ENCODE results near the gene IGSF6.
"Not testable (repeated sequence)": the region's sequence is repeated elsewhere in the genome, so short reads cannot be mapped to it uniquely, and the experiment has no call there.

The IGSF6 gene

GRCh38 chr16:21652453-21652852, at the start of gene IGSF6:
IGSF6 (minus strand) TSS chr16:21652608; CDS start chr16:21652598, 10 bp downstream.
- no peak for DNase-seq

GRCh38 chr16:21701271-21701670, 48.9 kb upstream of the IGSF6 start:
- no peak for DNase-seq

- no peak for DNase-seq
Observed at GRCh38 chr16:21698169-21699032, 46.0 kb upstream of the IGSF6 start.

DNA sequence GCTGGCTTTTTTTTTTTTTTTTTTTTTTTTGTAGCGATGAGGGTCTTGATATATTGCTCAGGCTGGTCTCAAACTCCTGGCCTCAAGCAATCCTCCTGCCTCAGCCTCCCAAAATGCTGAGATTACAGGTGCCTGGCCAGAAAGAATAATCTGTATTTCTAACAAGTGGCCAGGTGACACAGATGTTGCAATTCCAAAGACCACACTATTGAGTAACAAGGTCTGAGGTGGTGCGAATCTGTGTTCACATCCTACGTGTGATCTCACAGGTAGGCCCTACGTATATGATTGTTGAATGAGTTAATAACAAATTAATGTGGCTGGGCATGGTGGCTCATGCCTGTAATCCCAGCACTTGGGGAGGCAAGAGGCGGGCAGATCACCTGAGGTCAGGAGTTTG, 44.6 kb upstream of the IGSF6 start:
- DNase-seq, result no peak

GRCh38 chr16:21694609-21695008, 42.2 kb upstream of the IGSF6 start:
- DNase-seq, result no peak

DNA sequence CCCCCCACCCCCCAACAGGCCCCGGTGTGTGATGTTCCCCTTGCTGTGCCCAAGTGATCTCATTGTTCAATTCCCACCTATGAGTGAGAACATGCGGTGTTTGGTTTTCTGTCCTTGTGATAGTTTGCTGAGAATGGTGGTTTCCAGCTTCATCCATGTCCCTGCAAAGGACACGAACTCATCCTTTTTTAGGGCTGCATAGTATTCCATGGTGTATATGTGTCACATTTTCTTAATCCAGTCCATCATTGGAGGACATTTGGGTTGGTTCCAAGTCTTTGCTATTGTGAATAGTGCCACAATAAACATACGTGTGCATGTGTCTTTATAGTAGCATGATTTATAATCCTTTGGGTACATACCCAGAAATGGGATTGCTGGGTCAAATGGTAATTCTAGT, 38.6 kb upstream of the IGSF6 start:
- DNase-seq, result not testable (repeated sequence)

- DNase-seq, result no peak
Observed at GRCh38 chr16:21689107-21689506, 36.7 kb upstream of the IGSF6 start.

DNA sequence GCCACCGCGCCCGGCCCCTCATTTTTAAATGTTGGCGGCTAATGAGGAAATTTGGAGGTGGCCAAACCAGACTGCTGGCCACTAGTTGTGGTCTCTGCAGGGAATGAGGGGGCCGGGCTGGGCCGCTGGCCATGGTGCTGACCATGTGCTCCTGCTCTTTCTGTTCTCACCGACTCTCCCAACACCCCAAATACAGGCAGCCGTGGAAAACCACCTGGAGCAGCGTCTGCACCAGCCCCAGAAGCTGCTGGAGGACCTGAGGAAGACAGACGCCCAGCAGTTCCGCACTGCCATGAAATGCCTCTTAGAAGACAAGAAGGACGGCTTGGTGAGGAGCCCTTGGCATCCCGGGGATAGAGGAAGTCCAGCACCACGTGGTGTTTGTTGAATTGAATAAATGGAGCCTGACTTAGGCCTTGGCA, 32.6 kb upstream of the IGSF6 start:
- DNase-seq, result no peak

- no peak for DNase-seq
Observed at GRCh38 chr16:21684199-21684598, 31.8 kb upstream of the IGSF6 start.

GRCh38 chr16:21683184-21683583, 30.8 kb upstream of the IGSF6 start:
- no peak for DNase-seq

- not testable (repeated sequence) for DNase-seq
Observed at GRCh38 chr16:21680714-21681113, 28.3 kb upstream of the IGSF6 start.

DNA sequence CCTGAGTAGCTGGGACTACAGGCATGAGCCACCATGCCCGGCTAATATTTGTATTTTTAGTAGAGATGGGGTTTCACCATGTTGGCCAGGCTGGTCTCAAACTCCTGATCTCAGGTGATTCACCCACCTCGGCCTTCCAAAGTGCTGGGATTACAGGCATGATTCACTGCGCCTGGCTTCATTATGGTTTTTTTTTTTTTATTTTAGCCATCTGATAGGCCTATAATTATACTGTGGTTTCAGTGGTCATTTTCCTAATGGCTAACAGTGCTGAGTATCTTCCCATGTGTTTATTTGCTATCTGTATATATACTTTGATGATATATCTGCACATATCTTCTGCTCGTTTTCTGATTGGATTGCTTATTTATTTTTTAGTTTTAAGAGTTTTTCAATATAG, 22.0 kb upstream of the IGSF6 start:
- not testable (repeated sequence) for DNase-seq

DNA sequence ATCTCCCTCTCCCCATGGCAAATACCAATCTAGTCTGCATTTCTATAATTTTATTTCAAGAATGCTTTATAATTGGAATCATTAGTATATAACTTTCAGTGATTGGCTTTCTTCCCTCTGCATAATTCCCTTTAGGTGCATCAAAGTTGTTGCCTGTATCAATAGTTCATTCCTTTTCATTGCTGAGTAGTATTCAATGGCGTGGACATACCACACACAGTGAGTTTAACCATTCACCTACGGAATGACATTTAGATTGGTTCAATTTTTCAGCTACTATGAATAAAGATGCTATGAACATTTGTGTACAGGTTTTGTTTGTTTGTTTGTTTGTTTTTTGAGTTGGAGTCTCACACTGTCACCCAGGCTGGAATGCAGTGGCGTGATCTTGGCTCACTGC, 21.1 kb upstream of the IGSF6 start:
- no peak for DNase-seq

DNA sequence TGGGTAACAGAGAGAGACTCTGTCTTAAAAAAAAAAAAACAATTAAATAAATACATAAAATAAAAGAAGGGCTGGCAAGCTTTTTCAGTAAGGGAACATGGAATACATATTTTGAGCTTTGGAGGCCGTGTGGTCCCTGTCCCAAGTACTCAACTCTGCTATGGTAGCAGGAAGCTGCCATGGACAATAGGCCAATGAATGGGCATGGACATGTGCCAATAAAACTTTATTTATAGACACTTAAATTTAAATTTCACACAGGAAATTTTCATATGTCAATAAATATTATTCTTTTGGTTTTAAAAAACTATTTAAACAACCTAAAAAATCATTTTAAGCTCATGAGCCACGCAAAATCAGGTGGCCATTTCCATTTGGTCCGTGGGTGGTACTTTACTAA, 15.2 kb upstream of the IGSF6 start:
- DNase-seq, result no peak

DNA sequence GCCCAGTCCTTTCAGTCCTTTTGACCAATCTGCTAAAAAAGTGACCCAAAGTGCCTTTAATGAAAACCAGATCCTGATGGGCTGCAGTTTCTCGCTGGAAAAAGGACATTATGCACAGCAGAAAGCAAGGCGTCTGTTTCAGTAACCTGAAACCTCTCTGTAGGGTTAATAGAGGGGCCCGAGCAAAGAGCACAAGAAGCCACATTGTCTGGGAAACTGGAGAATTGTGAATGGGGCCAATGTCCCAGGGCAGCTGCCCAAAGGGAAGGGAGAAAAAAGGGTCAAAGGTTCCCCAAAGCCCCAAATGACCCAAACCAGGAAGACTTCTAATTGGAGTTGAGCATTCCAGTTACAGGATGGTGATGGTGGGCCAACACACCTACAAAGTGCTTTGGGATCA, 14.4 kb upstream of the IGSF6 start:
- no peak for DNase-seq

GRCh38 chr16:21664801-21665492, 12.5 kb upstream of the IGSF6 start:
- DNase-seq, result no peak

DNA sequence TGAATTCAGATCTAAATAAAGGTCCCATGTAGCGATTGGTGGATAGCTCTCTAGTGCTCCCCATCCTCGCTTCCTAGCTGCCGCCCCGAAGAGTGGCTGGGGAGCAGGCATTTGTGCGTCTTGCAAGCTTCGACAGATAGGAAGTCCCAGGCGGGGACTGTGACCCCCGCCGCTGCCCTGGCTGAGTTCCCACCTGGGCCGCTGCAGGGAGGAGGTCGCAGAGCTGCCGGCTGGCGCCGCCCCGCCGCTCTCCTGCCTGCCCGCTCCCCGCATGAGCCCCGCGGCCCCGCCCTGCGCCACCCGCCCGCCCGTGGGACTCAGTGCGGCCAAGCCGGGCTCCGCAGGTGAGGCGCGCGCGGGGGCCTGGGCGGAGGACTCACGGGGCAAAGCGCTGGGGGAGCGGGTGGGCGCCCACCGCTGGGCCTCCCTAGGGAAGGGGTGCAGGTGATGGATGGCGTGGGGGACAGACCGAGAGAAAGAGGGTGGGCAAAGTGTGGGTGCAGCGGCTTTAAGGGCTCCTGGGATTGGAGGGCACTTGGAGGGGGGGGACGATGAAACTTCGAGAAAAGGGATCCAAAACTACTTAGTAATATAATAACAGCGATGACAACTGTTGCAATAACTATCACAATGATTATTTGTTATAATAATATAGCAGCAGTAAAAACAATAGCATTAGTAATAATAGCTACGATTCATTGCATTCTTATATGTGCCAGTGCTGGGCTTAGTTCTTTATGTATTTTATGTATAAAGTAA, 11.7 kb upstream of the IGSF6 start, which contains the start of gene OTOA:
Gene OTOA, plus strand, starts transcription at position 80 of the 759 bp plus-strand sequence. CDS start 14,547 bp downstream, outside the sequence.
- no peak for DNase-seq

DNA sequence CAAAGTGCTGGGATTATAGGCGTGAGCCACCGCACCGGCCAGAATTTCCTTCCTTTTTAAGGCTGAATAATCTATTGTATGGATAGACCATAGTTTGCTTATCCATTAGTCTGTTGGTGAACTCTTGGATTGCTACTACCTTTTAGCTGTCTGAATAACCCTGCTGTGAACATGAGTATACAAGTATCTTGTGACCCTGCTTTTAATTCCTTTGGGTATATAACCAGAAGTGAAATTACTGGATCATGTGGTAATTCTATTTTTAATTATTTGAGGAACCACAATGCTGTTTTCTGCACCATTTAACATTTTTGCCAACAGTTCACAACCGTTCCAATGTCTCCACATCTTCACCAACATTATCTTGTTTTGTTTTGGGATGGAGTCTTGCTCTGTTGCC, 6.7 kb upstream of the IGSF6 start:
- DNase-seq, result no peak

- no peak for DNase-seq
Observed at GRCh38 chr16:21656795-21657768, 4.7 kb upstream of the IGSF6 start.

GRCh38 chr16:21654881-21655280, 2.5 kb upstream of the IGSF6 start:
- DNase-seq, result no peak

DNA sequence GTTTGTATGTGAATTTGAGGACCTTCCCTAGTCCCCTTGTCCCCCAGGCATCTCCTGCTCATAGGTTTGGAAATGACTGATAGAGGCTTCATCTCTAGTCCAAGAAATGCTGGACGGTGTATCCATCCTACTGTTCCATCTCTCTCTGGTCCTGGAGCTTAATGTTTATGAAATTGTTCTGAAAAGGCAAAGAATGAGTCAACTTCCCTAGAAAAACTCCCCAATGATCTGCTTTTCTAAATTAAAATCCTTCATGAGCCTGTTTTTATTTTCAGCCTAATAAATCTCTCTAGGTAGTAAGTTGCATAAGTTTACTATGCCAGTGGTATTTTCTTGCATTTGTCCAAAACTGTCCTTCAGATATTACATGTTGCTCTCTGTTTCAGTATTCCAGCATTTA, 2.1 kb upstream of the IGSF6 start:
- DNase-seq, result no peak

DNA sequence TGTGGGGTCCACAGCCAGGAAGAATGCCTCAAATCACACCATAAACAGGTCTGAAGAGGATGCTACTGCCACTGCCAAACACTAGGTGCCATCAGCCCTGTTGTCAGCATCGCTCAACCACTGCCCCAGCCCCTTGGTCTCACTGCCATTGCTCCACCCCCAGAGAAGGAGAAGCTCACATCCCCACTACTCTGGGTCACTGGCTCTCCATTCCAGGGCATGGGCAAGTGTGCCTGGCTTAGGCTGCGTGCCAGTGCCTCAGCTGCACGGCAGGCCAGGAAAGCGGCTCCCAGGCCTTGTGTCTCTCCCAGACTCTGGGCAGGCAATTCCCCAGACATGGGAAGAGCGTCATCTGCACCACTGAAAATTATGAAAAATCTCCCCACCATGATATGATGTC, 1.2 kb upstream of the IGSF6 start:
- no peak for DNase-seq
